ENCODE results near the gene TGFBR2.
"Not testable (repeated sequence)": the region's sequence is repeated elsewhere in the genome, so short reads cannot be mapped to it uniquely, and the experiment has no call there.

Gene TGFBR2

GRCh38 chr3:30668051-30668609 lies 61.7 kb downstream of the TGFBR2 start:
- DNase-seq (ENCODE audit: low read depth) = no peak
- no peak overlapping the region for H3K4me3 ChIP-seq (ENCODE audit: low read length)
- no peak for TF ChIP-seq CTCF (conservative IDR thresholded peaks at IDR 0.05; ENCODE audit: low read depth, low read length)

GRCh38 chr3:30669360-30669934 lies 63.0 kb downstream of the TGFBR2 start:
- DNase-seq (ENCODE audit: low read depth); H3K4me3 ChIP-seq (ENCODE audit: low read length): not testable (repeated sequence)

- no peak overlapping the region for H3K4me3 ChIP-seq (ENCODE audit: low read length)
- DNase-seq (ENCODE audit: low read depth) = no peak
- no peak for TF ChIP-seq CTCF (conservative IDR thresholded peaks at IDR 0.05; ENCODE audit: low read depth, low read length)
Measured at GRCh38 chr3:30670292-30670691, 63.9 kb downstream of the TGFBR2 start.

- TF ChIP-seq CTCF (conservative IDR thresholded peaks at IDR 0.05; ENCODE audit: low read depth, low read length) = no peak
- no peak overlapping the region for H3K4me3 ChIP-seq (ENCODE audit: low read length)
- no peak for DNase-seq (ENCODE audit: low read depth)
Measured at GRCh38 chr3:30671527-30672286, 65.3 kb downstream of the TGFBR2 start.

GRCh38 chr3:30672287-30672735 lies 65.9 kb downstream of the TGFBR2 start:
- H3K4me3 ChIP-seq (ENCODE audit: low read length) = no peak overlapping the region
- TF ChIP-seq CTCF (conservative IDR thresholded peaks at IDR 0.05; ENCODE audit: low read depth, low read length) = no peak
- no peak for DNase-seq (ENCODE audit: low read depth)

- TF ChIP-seq CTCF (conservative IDR thresholded peaks at IDR 0.05; ENCODE audit: low read depth, low read length) = no peak
- DNase-seq (ENCODE audit: low read depth) = no peak
- no peak overlapping the region for H3K4me3 ChIP-seq (ENCODE audit: low read length)
Measured at GRCh38 chr3:30672959-30673358, 66.6 kb downstream of the TGFBR2 start.

- DNase-seq (ENCODE audit: low read depth) = no peak
- TF ChIP-seq CTCF (conservative IDR thresholded peaks at IDR 0.05; ENCODE audit: low read depth, low read length) = no peak
- no peak overlapping the region for H3K4me3 ChIP-seq (ENCODE audit: low read length)
Measured at GRCh38 chr3:30673425-30674341, 67.3 kb downstream of the TGFBR2 start.

All from retinal pigment epithelial cell (primary cell).